Kidney epithelial cell (primary cell): ENCODE results near the gene SKAP1. TPM values are rescaled to one million over a fixed set of nuclear protein-coding genes. Genes with fewer than 3 reads are reported as not detected.

ENCODE experiments used
- DNase-seq: peaks from one replicate; pipeline ENCODE4 v3.0.0-alpha.2; 2010; ENCODE audit warnings: low read depth
- H3K27me3 ChIP-seq: 2 replicates; pipeline ENCODE4 v1.6.0; 2011; ENCODE audit warnings: low read length; ENCODE audit not compliant: control insufficient read depth, insufficient read depth
- H3K36me3 ChIP-seq: 2 replicates; pipeline ENCODE4 v1.5.1; 2011; ENCODE audit warnings: low read length; ENCODE audit not compliant: control insufficient read depth, insufficient read depth
- H3K4me3 ChIP-seq: 2 replicates; pipeline ENCODE4 v1.5.1; 2011; ENCODE audit warnings: low read depth, mild to moderate bottlenecking, control low read depth, low read length
- CTCF ChIP-seq: IDR thresholded peaks from 2 replicates; pipeline ENCODE4 v1.5.1; 2011; ENCODE audit warnings: mild to moderate bottlenecking, moderate library complexity, low read length, control low read depth, inconsistent platforms; ENCODE audit not compliant: insufficient read depth, poor library complexity, severe bottlenecking
- total RNA-seq: library from RNA; depleted of rRNA; stranded (reverse); fragments of >200 nt; gene quantifications from 2 replicates; pipeline ENCODE4 v1.2.3, GENCODE V29; 2015

Gene SKAP1
- total RNA-seq, 1 donor from 2014 or later, result 5.6 TPM

DNA sequence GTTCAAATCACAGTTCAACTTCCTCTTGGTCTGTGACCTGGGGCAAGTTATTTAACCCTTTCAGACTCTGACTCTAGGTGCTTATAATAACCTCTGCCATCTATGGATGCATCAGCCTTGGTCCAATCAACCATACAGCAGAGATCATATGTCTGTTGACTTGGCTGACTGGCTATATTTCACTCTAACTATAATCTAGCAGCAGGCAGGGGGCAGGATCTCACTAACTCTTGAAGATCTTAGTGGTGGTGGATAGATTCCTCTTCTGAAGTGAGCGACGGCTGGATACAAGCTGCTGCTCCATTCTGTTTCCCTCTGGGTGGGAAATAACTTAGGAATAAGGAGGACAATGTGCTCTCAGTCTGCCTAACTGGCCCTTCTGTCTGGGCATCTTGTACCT lies 146.6 kb downstream of the SKAP1 start:
- no peak for DNase-seq
- no peaks in the 10 kb centered on the region for H3K36me3 ChIP-seq
- no peak overlapping the region for H3K4me3 ChIP-seq
- no peak for TF ChIP-seq CTCF
- no peaks in the 10 kb centered on the region for H3K27me3 ChIP-seq

DNA sequence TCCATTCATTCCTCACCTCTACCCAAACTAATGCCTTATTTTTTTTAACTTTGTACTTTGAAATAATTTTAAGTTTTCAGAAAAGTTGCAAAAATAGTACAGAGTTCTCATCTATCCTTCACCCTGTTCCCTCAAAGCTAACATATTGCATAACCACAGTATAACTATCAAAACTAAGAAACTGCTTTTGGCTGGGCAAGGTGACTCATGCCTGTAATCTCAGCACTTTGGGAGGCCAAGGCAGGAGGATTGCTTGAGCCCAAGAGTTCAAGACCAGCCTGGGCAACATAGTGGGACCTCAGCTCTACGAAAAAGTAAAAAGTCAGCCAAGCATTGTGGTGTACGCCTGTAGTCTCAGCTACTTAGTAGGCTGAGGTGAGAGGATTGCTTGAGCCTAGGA lies 147.7 kb downstream of the SKAP1 start:
- no peak for DNase-seq
- Histone ChIP-seq H3K36me3 (no peaks in the 10 kb centered on the region), H3K4me3 (no peak overlapping the region), H3K27me3 (no peaks in the 10 kb centered on the region)
- TF ChIP-seq CTCF, result no peak

DNA sequence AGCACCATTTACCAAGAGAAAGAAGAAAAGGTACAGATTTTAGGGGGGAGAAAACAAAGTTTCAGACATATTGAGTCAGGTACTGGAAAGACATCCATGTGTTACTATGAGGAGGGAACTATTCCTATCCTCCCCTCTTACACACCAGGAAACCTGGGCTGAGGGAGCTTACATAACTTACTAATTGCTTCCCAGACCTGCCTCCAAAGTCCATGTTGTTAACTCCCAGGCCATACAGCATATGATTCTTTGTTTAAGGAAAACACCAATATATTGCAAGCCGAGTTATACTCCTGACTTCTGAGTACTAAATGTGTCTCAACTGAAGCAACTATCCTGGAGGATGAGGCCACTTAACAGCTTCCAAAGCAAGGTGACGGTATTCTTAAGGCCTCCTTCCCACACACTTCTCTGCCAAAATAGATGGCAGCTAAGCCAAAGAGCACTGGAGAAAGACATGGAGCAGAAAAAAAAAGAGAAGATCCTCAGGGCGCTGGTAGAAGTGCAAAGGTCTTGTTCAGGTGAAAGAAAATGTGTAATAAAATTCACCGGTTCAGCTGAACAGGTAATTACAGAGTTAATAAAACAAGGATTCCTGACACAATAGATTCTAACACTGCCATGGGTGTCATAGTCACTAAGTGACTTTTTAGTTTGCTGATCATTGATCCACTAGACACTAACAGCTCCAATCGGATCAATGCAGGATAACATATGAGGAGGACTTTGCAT lies 151.1 kb downstream of the SKAP1 start:
- no peaks in the 10 kb centered on the region for H3K36me3 ChIP-seq
- H3K4me3 ChIP-seq, result no peak overlapping the region
- H3K27me3 ChIP-seq, result no peaks in the 10 kb centered on the region
- no peak for TF ChIP-seq CTCF
- no peak for DNase-seq

DNA sequence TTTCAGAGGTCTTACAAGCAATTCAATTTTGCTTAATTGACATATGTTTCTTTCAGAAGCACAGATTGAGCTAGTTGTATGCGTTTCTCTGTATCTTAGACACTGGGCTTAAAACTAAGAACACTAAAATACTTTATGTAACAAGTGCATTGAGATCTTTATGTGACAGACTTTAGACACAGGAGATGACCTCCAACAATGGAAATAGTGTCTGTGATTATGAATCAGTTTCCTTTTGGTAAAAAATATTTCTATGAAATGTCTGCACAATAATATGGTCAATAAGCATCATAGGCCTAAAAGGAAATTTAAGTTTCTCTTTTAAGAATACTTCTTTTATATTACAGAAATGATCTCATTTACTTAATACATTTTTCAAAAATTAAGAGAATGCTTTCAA lies 153.2 kb downstream of the SKAP1 start:
- no peaks in the 10 kb centered on the region for H3K36me3 ChIP-seq
- H3K27me3 ChIP-seq, result no peaks in the 10 kb centered on the region
- H3K4me3 ChIP-seq, result no peak overlapping the region
- DNase-seq, result no peak
- no peak for TF ChIP-seq CTCF

DNA sequence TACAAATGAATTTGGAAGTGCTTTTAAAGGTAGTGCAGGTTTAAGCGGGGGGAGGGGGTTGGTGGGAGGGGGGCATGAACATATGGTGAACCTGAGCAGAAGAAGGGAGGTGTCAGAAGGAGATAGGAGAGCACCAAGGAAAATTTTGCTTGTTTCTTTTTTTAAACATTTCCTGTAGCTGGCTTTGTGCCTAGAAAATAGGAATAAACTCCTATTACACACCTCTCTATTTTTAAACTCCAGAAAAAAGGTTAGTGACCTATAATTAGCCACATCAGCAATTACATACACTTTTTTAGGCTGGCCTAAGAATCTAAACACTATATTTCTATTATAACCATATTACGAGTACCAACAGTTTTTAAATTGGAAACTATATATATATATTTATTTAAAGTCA lies 159.1 kb downstream of the SKAP1 start:
- H3K4me3 ChIP-seq, result no peak overlapping the region
- no peaks in the 10 kb centered on the region for H3K27me3 ChIP-seq
- no peak for TF ChIP-seq CTCF
- DNase-seq, result no peak
- no peaks in the 10 kb centered on the region for H3K36me3 ChIP-seq

DNA sequence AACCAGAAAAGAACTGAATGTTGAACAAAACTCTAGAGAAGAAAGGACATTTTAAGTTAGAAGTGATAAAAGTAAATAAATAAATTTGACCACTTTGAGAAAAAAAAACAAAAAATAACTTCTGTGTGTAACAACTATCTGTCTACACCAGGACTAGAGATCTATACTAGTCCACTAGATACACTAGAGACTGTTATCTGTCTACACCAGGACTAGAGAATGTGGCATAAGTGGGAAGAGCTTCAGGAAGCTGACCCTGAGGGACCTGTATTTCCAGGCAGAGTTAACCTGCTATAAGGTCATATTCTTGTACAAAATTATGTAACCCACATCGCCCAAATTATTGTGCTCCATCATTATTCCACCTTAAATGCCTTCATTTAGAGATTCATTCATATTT lies 160.8 kb downstream of the SKAP1 start:
- Histone ChIP-seq H3K36me3 (no peaks in the 10 kb centered on the region), H3K4me3 (no peak overlapping the region), H3K27me3 (no peaks in the 10 kb centered on the region)
- DNase-seq, result no peak
- TF ChIP-seq CTCF, result no peak
